HG03039 (cell line): ENCODE data around the gene SMIM12.
"Not testable (repeated sequence)": the region's sequence is repeated elsewhere in the genome, so short reads cannot be mapped to it uniquely, and the experiment has no call there.

Source experiments
- ATAC-seq: cut with Tn5 transposase; IDR thresholded peaks from one replicate; pipeline ENCODE4 v1.9.1; 2021; ENCODE audit warnings: mild to moderate bottlenecking, moderate library complexity; ENCODE audit not compliant: unreplicated experiment

The SMIM12 gene

GRCh38 chr1:34845131-34845901, 14.2 kb downstream of the SMIM12 start:
- no peak for ATAC-seq

GRCh38 chr1:34844252-34844634, 15.3 kb downstream of the SMIM12 start:
- no peak for ATAC-seq

GRCh38 chr1:34843392-34844251, 15.9 kb downstream of the SMIM12 start:
- no peak for ATAC-seq

GRCh38 chr1:34842952-34843371, 16.6 kb downstream of the SMIM12 start:
- ATAC-seq = no peak

GRCh38 chr1:34842073-34842472, 17.5 kb downstream of the SMIM12 start:
- ATAC-seq = no peak

GRCh38 chr1:34840426-34840825, 19.1 kb downstream of the SMIM12 start:
- no peak for ATAC-seq

- ATAC-seq = no peak
These were observed 19.8 kb downstream of the SMIM12 start for GRCh38 chr1:34839526-34840305.

- ATAC-seq = no peak
These were observed 25.8 kb downstream of the SMIM12 start for GRCh38 chr1:34833711-34834110.

- ATAC-seq = no peak
These were observed 27.8 kb downstream of the SMIM12 start for GRCh38 chr1:34831721-34832246.

- no peak for ATAC-seq
These were observed 30.3 kb downstream of the SMIM12 start for GRCh38 chr1:34829250-34829649.

- no peak for ATAC-seq
These were observed 30.9 kb downstream of the SMIM12 start for GRCh38 chr1:34828611-34829010.

- ATAC-seq = no peak
These were observed 32.1 kb downstream of the SMIM12 start for GRCh38 chr1:34827341-34827941.

- ATAC-seq = no peak
These were observed 34.0 kb downstream of the SMIM12 start for GRCh38 chr1:34825455-34826091.

GRCh38 chr1:34824817-34825454, 34.6 kb downstream of the SMIM12 start:
- no peak for ATAC-seq

- no peak for ATAC-seq
These were observed 37.3 kb downstream of the SMIM12 start for GRCh38 chr1:34822202-34822601.

GRCh38 chr1:34818862-34819261, 40.7 kb downstream of the SMIM12 start:
- ATAC-seq = not testable (repeated sequence)

GRCh38 chr1:34816778-34817177, 42.8 kb downstream of the SMIM12 start:
- ATAC-seq = no peak

- ATAC-seq = no peak
These were observed 43.2 kb downstream of the SMIM12 start for GRCh38 chr1:34816332-34816731.

- not testable (repeated sequence) for ATAC-seq
These were observed 48.8 kb downstream of the SMIM12 start for GRCh38 chr1:34810781-34811180.
